ENCODE measurements around the gene SSBP3. TPM values are rescaled to one million over a fixed set of nuclear protein-coding genes. Genes with fewer than 3 reads are reported as not detected.
"Not testable (repeated sequence)": the region's sequence is repeated elsewhere in the genome, so short reads cannot be mapped to it uniquely, and the experiment has no call there.

SSBP3 gene
- total and polyA plus RNA-seq, 4 donors: 43.7 to 83.4 (median 65.8) TPM

DNA sequence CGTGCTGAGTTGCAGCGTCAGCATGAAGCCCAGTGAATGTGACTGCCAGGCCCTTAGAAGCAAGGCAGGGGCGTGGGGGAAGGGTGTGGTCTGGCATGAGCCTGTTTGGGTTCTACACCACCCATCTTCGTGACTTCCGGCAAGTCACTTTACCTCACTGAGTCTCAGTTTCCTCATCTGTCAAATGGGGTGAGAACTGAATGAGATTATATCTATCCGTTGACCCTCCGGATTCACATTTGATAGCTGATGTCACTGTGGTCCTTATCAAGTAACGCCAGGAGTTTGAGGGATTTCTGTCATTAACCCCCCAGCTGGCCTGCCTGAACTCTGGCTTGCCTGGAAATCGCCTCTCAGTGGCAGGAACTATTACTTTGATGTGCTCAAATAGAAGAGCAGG lies 190.7 kb downstream of the SSBP3 start:
- Histone ChIP-seq H3K27me3 (ENCODE audit: control insufficient read depth in 1 of 2, insufficient read depth in 2 of 2, low read length in 1 of 2) (no peaks in the 10 kb centered on the region), H3K9me3 (ENCODE audit: control insufficient read depth, low read length) (no peaks in the 10 kb centered on the region), H3K4me1 (ENCODE audit: control insufficient read depth in 1 of 2, insufficient read depth in 2 of 2, low read length in 2 of 2) (no peaks in the 10 kb centered on the region), H3K36me3 (ENCODE audit: control insufficient read depth in 1 of 2, insufficient read depth in 2 of 2, low read length in 1 of 2) (peaks cover 8 to 15% of the 10 kb centered on the region in 2 donors), H3K4me3 (ENCODE audit: low read length in 2 of 2) (no peak overlapping the region), H3K27ac (ENCODE audit: low read depth in 1 of 2, low read length in 2 of 2) (no peak overlapping the region)
- 86 to 93% methylated on average over 9 of the region's 9 CpGs for WGBS, 2 donors
- ATAC-seq (ENCODE audit: low FRiP score) (no peak), DNase-seq (no peak)
- intact Hi-C loops (cut with DNase I): no loop called here

DNA sequence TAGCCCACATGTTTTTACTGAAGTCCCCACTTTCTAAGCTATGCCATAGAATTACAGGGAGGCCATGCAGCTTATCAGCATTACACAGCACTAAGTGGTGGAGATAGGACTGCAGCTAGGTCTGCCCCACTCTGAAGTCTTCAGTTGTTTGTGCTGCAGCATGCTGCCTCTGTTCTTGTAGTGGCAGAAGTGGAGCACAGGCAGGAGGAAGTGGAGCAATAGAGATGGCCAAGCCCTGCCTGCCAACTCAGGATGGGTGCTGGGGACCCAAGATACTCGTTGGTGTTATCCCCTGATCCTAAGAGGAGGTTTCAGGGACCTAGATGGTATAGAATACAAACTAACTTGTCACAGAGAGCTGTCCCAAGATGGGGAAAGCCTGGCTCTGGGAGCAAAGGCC lies 193.3 kb downstream of the SSBP3 start:
- ATAC-seq (ENCODE audit: low FRiP score) (no peak), DNase-seq (no peak)
- H3K27ac ChIP-seq (ENCODE audit: low read depth in 1 of 2, low read length in 2 of 2): no peak overlapping the region
- no peaks in the 10 kb centered on the region for H3K9me3 ChIP-seq (ENCODE audit: control insufficient read depth, low read length)
- H3K27me3 ChIP-seq (ENCODE audit: control insufficient read depth in 1 of 2, insufficient read depth in 2 of 2, low read length in 1 of 2): no peaks in the 10 kb centered on the region
- H3K4me3 ChIP-seq (ENCODE audit: low read length in 2 of 2): no peak overlapping the region
- H3K36me3 ChIP-seq (ENCODE audit: control insufficient read depth in 1 of 2, insufficient read depth in 2 of 2, low read length in 1 of 2): peaks cover 11 to 18% of the 10 kb centered on the region in 2 donors
- intact Hi-C loops (cut with DNase I): no loop called here
- H3K4me1 ChIP-seq (ENCODE audit: control insufficient read depth in 1 of 2, insufficient read depth in 2 of 2, low read length in 2 of 2): no peaks in the 10 kb centered on the region
- 70 to 88% methylated on average over 1 of the region's 1 CpG for WGBS, 2 donors

DNA sequence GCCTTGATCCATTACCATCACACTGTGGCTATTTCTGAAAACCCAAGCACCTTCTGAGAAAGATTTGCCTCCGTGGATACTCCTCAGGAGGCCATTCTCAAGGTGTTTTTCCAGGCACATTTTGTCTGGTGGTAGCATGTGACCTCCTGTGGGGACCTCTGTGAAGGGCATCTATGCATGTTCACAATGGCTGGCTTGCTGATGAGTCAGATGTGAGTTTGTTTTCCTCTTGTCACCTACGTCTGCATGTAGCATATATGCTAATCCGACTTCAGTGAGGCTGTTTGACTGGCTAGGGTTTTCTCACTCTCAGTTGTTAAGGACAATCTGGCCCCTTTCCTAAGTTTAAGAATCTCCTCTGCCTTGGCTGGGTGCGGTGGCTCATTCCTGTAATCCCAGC lies 198.3 kb downstream of the SSBP3 start:
- intact Hi-C loops (cut with DNase I); H3K27ac ChIP-seq (ENCODE audit: low read depth in 1 of 2, low read length in 2 of 2); H3K27me3 ChIP-seq (ENCODE audit: control insufficient read depth in 1 of 2, insufficient read depth in 2 of 2, low read length in 1 of 2); DNase-seq; H3K9me3 ChIP-seq (ENCODE audit: control insufficient read depth, low read length); H3K4me3 ChIP-seq (ENCODE audit: low read length in 2 of 2); ATAC-seq (ENCODE audit: low FRiP score); H3K4me1 ChIP-seq (ENCODE audit: control insufficient read depth in 1 of 2, insufficient read depth in 2 of 2, low read length in 2 of 2): not testable (repeated sequence)
- WGBS, 2 donors: 63% methylated on average over 4 of the region's 4 CpGs
- peaks cover 17 to 18% of the 10 kb centered on the region in 2 donors for H3K36me3 ChIP-seq (ENCODE audit: control insufficient read depth in 1 of 2, insufficient read depth in 2 of 2, low read length in 1 of 2)

DNA sequence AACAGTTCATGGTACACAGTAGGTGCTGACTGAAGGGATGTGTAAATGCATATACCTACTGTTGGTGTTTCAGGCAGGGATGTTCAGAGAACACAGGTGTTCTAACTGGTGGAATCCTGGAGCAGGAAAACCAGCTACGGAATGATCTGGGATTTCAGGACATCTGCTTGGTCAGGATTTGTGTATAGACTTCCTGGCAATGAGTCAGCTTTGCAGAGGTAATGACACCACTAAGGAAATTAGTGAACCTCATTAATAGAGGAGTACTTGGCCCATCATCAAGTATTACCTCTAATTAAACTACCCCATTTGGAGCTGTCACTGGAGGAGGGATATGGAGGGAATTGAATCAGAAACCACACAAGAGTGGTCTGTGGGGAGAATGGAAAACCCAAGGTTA lies 198.9 kb downstream of the SSBP3 start:
- Histone ChIP-seq H3K4me1 (ENCODE audit: control insufficient read depth in 1 of 2, insufficient read depth in 2 of 2, low read length in 2 of 2) (no peaks in the 10 kb centered on the region), H3K4me3 (ENCODE audit: low read length in 2 of 2) (no peak overlapping the region), H3K9me3 (ENCODE audit: control insufficient read depth, low read length) (no peaks in the 10 kb centered on the region), H3K27ac (ENCODE audit: low read depth in 1 of 2, low read length in 2 of 2) (no peak overlapping the region), H3K27me3 (ENCODE audit: control insufficient read depth in 1 of 2, insufficient read depth in 2 of 2, low read length in 1 of 2) (no peaks in the 10 kb centered on the region), H3K36me3 (ENCODE audit: control insufficient read depth in 1 of 2, insufficient read depth in 2 of 2, low read length in 1 of 2) (peaks cover 13 to 18% of the 10 kb centered on the region in 2 donors)
- no peak for DNase-seq
- 46 to 83% methylated on average over 1 of the region's 1 CpG for WGBS, 2 donors
- intact Hi-C loops (cut with DNase I): no loop called here
- ATAC-seq (ENCODE audit: low FRiP score): no peak

DNA sequence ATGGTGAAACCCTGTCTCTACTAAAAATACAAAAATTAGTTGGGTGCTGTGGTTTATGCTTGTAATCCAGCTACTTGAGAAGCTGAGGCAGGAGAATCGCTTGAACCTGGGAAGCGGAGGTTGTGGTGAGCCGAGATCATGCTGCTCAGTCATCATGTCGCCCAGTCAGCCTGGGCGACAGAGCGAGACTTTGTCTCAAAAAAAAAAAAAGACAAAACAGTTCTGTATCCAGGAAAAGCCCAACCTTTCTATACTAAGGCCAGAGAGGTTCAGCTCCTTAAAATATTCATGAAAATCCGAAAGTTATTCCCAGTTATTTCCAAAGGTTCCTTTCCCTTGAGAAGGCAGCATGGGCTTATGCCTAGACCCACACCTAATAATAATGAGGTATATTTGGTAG lies 202.0 kb downstream of the SSBP3 start:
- H3K36me3 ChIP-seq (ENCODE audit: control insufficient read depth in 1 of 2, insufficient read depth in 2 of 2, low read length in 1 of 2): peaks cover 8 to 10% of the 10 kb centered on the region in 2 donors
- no peaks in the 10 kb centered on the region for H3K9me3 ChIP-seq (ENCODE audit: control insufficient read depth, low read length)
- DNase-seq: no peak
- H3K27me3 ChIP-seq (ENCODE audit: control insufficient read depth in 1 of 2, insufficient read depth in 2 of 2, low read length in 1 of 2): no peaks in the 10 kb centered on the region
- intact Hi-C loops (cut with DNase I): no loop called here
- H3K4me3 ChIP-seq (ENCODE audit: low read length in 2 of 2): no peak overlapping the region
- no peak for ATAC-seq (ENCODE audit: low FRiP score)
- no peak overlapping the region for H3K27ac ChIP-seq (ENCODE audit: low read depth in 1 of 2, low read length in 2 of 2)
- peaks cover 0 to 2% of the 10 kb centered on the region in 2 donors for H3K4me1 ChIP-seq (ENCODE audit: control insufficient read depth in 1 of 2, insufficient read depth in 2 of 2, low read length in 2 of 2)
- WGBS, 2 donors: 28 to 44% methylated on average over 7 of the region's 7 CpGs

DNA sequence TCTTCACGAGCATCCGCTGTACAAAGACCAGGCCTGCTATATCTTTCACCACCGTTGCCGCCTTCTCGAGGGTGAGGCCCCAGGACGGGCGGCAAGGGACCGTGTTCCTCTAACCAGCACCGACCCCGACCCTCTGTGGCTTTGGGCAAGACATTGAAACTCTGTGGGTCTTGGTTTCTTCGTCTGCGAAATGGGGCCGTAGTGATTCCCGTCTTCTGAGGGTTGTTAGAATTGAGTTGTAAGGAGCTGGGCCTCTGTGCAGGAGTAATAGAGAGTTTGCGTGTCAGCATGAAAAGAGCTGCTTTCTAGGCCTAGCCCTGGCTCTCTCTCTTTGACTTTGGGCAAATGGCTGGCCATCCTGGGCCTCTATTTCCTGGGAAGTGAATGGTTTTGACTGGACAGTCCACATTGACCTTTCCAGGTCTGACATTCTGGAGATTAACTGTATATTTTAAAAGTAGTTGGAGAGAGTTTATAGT lies 205.6 kb downstream of the SSBP3 start:
- ATAC-seq (ENCODE audit: low FRiP score): peak; percentile 42
- 1% methylated on average over 15 of the region's 15 CpGs for WGBS, 2 donors
- intact Hi-C loops (cut with DNase I): no loop called here

DNA sequence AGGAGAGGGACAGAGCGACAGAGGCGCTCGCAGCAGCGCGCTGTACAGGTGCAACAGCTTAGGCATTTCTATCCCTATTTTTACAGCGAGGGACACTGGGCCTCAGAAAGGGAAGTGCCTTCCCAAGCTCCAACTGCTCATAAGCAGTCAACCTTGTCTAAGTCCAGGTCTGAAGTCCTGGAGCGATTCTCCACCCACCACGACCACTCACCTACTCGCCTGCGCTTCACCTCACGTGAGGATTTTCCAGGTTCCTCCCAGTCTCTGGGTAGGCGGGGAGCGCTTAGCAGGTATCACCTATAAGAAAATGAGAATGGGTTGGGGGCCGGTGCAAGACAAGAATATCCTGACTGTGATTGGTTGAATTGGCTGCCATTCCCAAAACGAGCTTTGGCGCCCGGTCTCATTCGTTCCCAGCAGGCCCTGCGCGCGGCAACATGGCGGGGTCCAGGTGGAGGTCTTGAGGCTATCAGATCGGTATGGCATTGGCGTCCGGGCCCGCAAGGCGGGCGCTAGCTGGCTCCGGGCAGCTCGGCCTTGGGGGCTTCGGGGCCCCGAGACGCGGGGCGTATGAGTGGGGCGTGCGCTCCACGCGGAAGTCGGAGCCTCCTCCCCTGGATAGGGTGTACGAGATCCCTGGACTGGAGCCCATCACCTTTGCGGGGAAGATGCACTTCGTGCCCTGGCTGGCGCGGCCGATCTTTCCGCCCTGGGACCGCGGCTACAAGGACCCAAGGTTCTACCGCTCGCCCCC lies 206.3 kb downstream of the SSBP3 start, which contains the start of the genes CYB5RL and MRPL37:
Gene CYB5RL (minus strand): TSS at position 266 of the 754 bp plus-strand sequence. CDS start 4,414 bp downstream, outside the sequence.
Gene MRPL37 (plus strand): TSS at position 403 of the 754 bp plus-strand sequence. CDS start 77 bp downstream, at position 480.
- peak within 1 kb of the TSS; percentile 61 to 90 for H3K4me3 ChIP-seq (ENCODE audit: low read length in 2 of 2)
- WGBS, 2 donors: 0% methylated on average over 51 of the region's 51 CpGs
- H3K4me1 ChIP-seq (ENCODE audit: control insufficient read depth in 1 of 2, insufficient read depth in 2 of 2, low read length in 2 of 2): peaks cover 0 to 4% of the 10 kb centered on the region in 2 donors
- peaks cover 1 to 4% of the 10 kb centered on the region in 2 donors for H3K36me3 ChIP-seq (ENCODE audit: control insufficient read depth in 1 of 2, insufficient read depth in 2 of 2, low read length in 1 of 2)
- ATAC-seq (ENCODE audit: low FRiP score) (peak; percentile 97), DNase-seq (peak; percentile 91 to 93)
- H3K9me3 ChIP-seq (ENCODE audit: control insufficient read depth, low read length): no peaks in the 10 kb centered on the region
- intact Hi-C loops (cut with DNase I): no loop called here
- H3K27ac ChIP-seq (ENCODE audit: low read depth in 1 of 2, low read length in 2 of 2): peak within 1 kb of the TSS in 1 of 2 donors; percentile 47
- no peaks in the 10 kb centered on the region for H3K27me3 ChIP-seq (ENCODE audit: control insufficient read depth in 1 of 2, insufficient read depth in 2 of 2, low read length in 1 of 2)

More for the DNA sequence above, 205.6 kb downstream of the SSBP3 start:
- peak overlapping the region; percentile 50 to 90 for H3K4me3 ChIP-seq (ENCODE audit: low read length in 2 of 2)
- peak overlapping the region in 1 of 2 donors; percentile 1 for H3K27ac ChIP-seq (ENCODE audit: low read depth in 1 of 2, low read length in 2 of 2)
- H3K4me1 ChIP-seq (ENCODE audit: control insufficient read depth in 1 of 2, insufficient read depth in 2 of 2, low read length in 2 of 2): peaks cover 0 to 4% of the 10 kb centered on the region in 2 donors
- no peaks in the 10 kb centered on the region for H3K9me3 ChIP-seq (ENCODE audit: control insufficient read depth, low read length)
- peaks cover 5 to 6% of the 10 kb centered on the region in 2 donors for H3K36me3 ChIP-seq (ENCODE audit: control insufficient read depth in 1 of 2, insufficient read depth in 2 of 2, low read length in 1 of 2)
- H3K27me3 ChIP-seq (ENCODE audit: control insufficient read depth in 1 of 2, insufficient read depth in 2 of 2, low read length in 1 of 2): no peaks in the 10 kb centered on the region
- no peak for DNase-seq

DNA sequence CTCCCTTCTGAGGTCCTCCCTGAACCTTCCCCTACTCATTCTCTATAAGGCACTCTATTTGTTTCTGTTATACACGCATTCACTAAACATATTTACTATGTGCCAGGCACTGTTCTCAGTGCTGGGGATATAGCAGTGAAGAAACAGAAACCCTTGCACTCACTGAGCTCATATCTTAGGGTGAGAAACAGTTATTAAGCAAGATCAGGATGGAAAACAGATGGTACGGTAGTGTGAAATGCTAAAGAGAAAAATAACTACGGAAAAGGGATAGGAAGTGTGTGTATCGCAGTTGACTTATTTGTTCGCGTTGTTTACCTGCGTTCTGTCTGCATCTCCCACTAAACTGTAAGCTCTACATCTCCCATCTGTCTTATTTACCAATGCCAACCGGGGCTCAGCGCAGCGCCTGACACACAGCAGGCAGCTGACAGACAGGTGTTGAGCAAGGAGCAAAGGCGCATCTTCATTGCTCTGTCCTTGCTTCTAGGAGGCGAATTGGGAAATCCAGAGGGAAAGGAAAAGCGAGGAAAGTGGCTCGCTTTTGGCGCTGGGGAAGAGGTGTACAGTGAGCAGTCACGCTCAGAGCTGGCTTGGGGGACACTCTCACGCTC lies 206.9 kb downstream of the SSBP3 start:
- 17 to 19% methylated on average over 17 of the region's 17 CpGs for WGBS, 2 donors
- intact Hi-C loops (cut with DNase I): no loop called here
- Histone ChIP-seq H3K36me3 (ENCODE audit: control insufficient read depth in 1 of 2, insufficient read depth in 2 of 2, low read length in 1 of 2) (peaks cover 3 to 5% of the 10 kb centered on the region in 2 donors), H3K27me3 (ENCODE audit: control insufficient read depth in 1 of 2, insufficient read depth in 2 of 2, low read length in 1 of 2) (no peaks in the 10 kb centered on the region), H3K27ac (ENCODE audit: low read depth in 1 of 2, low read length in 2 of 2) (peak overlapping the region in 1 of 2 donors; percentile 47), H3K4me1 (ENCODE audit: control insufficient read depth in 1 of 2, insufficient read depth in 2 of 2, low read length in 2 of 2) (peaks cover 0 to 4% of the 10 kb centered on the region in 2 donors), H3K4me3 (ENCODE audit: low read length in 2 of 2) (peak overlapping the region; percentile 61 to 90), H3K9me3 (ENCODE audit: control insufficient read depth, low read length) (no peaks in the 10 kb centered on the region)
- DNase-seq (no peak), ATAC-seq (ENCODE audit: low FRiP score) (no peak)

All from aorta (tissue), 5 donors.